Sigmoid colon (tissue), 4 donors: ENCODE measurements around the gene DPY19L1.

Experiments
- POLR2AphosphoS5 ChIP-seq, 4 donors: sonication (generic); formaldehyde crosslinking; IDR thresholded peaks; one replicate each; pipeline ENCODE4 v1.6.1; 2017; ENCODE audit warnings: antibody characterized with exemption in 4 of 4
- TF ChIP-seq, protein P1 (sequence below), 4 experiments: fragments of 450-650 bp in 3 of 4; fragments of 200-600 bp in 1 of 4; IDR thresholded peaks; one replicate each; pipeline ENCODE4 v1.5.1; 2016 to 2019; ENCODE audit warnings: antibody characterized with exemption in 4 of 4, mild to moderate bottlenecking in 3 of 4, moderate library complexity in 2 of 4

DNA sequence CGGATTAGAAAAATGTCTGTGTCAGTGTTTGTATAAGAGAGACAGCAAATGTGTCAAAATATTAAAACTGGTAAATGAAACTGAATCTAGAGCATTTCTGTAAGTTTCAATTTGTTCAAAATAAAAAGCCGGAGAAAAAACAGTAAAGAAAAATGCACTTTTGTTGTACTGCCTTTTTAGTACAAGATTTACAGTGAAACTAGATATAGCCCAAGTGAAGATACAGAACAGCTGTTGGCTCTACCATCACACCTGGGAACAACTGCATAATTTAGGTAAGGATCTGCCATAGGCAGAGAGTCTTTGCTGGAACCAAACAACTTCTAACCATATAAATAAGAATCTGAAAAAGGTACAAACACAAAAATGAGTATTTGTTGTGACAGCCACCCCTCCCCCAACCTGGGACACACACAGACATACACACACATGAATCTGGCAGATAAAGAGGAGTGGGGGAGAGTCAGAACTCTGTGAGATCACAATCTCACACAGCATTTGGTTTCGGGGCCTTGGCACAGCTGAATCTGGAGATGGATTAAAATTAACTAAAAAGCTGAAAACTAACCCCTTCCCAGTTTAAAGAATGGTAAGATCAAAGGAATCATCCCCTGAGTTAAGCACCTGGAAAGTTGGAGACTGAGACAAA, 54.8 kb downstream of the DPY19L1 start:
- no peak for TF ChIP-seq POLR2AphosphoS5 (IDR thresholded peaks at IDR 0.05)
- TF ChIP-seq, protein P1, sequence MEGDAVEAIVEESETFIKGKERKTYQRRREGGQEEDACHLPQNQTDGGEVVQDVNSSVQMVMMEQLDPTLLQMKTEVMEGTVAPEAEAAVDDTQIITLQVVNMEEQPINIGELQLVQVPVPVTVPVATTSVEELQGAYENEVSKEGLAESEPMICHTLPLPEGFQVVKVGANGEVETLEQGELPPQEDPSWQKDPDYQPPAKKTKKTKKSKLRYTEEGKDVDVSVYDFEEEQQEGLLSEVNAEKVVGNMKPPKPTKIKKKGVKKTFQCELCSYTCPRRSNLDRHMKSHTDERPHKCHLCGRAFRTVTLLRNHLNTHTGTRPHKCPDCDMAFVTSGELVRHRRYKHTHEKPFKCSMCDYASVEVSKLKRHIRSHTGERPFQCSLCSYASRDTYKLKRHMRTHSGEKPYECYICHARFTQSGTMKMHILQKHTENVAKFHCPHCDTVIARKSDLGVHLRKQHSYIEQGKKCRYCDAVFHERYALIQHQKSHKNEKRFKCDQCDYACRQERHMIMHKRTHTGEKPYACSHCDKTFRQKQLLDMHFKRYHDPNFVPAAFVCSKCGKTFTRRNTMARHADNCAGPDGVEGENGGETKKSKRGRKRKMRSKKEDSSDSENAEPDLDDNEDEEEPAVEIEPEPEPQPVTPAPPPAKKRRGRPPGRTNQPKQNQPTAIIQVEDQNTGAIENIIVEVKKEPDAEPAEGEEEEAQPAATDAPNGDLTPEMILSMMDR (IDR thresholded peaks at IDR 0.05): no peak
